NCI-H226 (cell line): ENCODE results near the gene PAF1.
"Not testable (repeated sequence)": the region's sequence is repeated elsewhere in the genome, so short reads cannot be mapped to it uniquely, and the experiment has no call there.

Experiments
- DNase-seq: peaks from one replicate; pipeline ENCODE4 v3.0.0-alpha.2; 2015

The PAF1 gene

GRCh38 chr19:39349326-39349725 is 41.6 kb downstream of the PAF1 start:
- no peak for DNase-seq

GRCh38 chr19:39347332-39348164 is 43.4 kb downstream of the PAF1 start:
- no peak for DNase-seq

- DNase-seq = no peak
Observed at GRCh38 chr19:39345956-39346355, 45.0 kb downstream of the PAF1 start.

GRCh38 chr19:39342647-39343305 is 48.1 kb downstream of the PAF1 start:
- no peak for DNase-seq

GRCh38 chr19:39341719-39342604 is 48.9 kb downstream of the PAF1 start, which contains the start of gene SAMD4B:
Gene SAMD4B, plus strand, starts transcription at chr19:39342421. Its CDS starts 14,473 bp downstream, at chr19:39356894.
- DNase-seq = peak; percentile 93

- peak; percentile 23 for DNase-seq
Observed at GRCh38 chr19:39341129-39341718, 49.7 kb downstream of the PAF1 start.

- DNase-seq = not testable (repeated sequence)
Observed at GRCh38 chr19:39340156-39340555, 50.8 kb downstream of the PAF1 start.

GRCh38 chr19:39339674-39340073 is 51.2 kb downstream of the PAF1 start:
- DNase-seq = no peak

- DNase-seq = no peak
Observed at GRCh38 chr19:39336483-39336882, 54.4 kb downstream of the PAF1 start.
